ENCODE data around the gene ACIN1.

The ACIN1 gene

DNA sequence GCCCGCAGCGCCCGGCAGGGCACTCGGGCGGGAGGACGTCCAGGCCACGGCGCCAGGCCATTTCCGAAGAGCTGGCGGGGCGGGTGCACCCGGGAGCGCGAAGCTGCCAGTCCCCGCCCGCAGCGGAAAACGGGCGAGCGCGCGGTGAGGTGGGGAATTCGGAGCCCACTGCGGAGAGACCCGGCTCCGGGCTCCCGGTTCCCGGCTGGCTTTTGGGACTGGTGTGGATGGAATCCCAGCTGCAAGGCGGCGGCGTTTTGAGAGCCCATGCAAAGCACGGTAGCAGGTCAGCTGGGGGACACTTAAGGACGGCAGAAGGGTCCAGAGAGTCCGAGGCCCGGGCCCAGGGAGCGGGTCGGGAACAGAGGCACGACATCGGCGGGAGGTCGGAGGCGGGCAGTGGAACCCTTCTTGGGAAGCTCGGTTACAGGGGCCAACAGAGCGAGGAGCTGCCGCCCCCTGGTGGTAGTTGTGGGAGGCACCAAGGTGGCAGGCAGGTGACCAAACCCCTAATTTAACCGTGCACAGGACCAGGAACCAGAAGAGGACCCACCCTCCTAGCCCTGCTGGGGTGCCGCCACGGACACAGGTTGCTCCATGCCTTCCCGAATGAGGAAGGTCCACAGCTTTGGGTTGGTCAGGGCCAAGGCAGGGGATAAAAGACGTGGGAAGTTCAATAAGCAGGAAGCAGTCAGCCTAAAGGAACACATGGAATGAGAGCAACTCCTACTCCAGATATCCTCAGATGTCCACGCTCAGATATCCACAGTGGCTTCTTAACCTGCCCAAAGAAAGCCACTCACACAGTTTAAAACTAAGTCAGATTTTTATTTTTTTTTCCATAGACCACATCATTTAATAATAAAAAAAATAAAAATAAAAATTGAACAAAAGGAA is 36.9 kb downstream of the ACIN1 start:
- DNase-seq (ENCODE audit: low spot score) = peak; percentile 96

DNA sequence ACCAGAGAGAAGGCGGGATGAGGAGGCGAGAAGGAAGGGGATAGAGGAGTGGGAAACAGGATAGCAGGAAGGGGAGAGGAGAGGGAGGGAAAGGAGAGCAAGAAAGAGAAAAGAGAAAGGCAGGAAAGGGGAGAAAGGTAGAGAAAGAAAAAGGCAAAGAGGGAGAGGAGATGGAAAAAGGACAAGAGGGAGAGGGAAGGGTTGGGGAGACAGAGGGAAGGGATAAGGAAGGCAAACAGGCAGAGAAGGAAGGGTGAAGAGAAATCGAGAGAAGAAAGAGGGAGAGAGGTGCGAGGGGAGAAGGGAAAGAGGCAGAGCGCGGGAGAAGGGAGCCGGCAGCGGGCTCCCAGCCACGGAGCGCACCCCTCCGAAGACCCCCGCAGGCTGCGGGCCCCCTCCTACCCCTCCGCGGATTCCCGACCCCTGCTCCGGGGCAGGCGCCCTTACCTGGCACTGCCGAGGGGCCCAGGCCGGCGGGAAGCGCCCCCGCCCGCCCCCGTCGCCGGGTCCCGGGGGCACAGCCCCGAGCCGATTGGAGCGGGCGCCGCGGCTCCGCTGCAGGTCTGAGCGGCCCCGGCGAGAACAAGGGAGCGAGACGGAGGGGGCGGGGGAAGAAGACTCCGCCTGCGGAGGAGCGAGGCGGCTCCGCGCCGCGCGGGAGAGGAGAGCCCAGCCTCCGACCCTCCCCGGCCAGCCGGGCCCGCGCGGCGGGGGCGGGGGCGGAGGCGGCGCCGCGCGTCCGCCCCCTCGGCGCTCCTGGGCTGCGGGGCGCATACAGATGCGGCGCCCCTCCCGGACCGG is 37.8 kb downstream of the ACIN1 start, which contains the start of gene CDH24:
Gene CDH24 (minus strand): TSS at position 565 of the 801 bp plus-strand sequence. CDS start 1,787 bp downstream, outside the sequence.
- peak; percentile 80 for DNase-seq (ENCODE audit: low spot score)

DNA sequence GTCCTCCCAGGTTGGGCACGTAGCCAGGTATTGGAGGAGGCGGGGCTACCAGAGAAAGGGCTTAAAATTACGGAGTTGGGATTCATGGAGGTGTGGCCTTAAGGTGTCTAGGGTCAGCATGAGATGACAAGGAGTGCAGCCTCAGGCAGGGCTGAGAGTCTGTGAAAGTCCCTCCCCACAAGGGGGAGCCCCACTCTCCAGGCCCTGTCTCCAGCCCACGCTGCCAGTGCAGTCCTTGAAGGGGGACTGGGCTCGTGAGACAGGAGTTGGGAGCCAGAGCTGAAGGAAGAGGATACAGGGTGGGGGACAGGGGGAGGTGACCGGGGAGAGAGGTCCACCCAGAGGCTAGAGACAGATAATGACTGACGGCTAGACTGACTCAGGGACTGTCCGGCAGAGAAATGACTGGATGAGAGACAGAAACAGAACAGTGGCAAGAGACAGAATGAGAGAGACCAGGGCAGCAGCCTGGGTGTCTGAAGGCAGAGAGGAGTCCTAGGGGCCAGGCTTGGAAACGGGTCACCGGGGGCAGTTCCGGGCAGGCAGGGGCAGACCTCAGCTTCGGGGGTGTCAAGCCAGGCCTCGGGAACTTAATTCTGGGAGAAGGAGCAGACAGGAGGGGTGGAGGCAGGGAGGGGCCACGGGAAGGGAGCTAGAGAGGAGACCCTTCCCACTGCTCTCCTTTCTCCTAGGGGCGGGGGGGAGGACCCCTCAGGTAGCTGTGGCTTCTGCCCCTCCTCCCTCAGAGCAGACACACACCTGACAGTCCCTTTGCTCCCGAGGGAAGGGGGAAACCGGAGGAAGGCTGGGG is 38.6 kb downstream of the ACIN1 start:
- DNase-seq (ENCODE audit: low spot score) = peak; percentile 98

DNA sequence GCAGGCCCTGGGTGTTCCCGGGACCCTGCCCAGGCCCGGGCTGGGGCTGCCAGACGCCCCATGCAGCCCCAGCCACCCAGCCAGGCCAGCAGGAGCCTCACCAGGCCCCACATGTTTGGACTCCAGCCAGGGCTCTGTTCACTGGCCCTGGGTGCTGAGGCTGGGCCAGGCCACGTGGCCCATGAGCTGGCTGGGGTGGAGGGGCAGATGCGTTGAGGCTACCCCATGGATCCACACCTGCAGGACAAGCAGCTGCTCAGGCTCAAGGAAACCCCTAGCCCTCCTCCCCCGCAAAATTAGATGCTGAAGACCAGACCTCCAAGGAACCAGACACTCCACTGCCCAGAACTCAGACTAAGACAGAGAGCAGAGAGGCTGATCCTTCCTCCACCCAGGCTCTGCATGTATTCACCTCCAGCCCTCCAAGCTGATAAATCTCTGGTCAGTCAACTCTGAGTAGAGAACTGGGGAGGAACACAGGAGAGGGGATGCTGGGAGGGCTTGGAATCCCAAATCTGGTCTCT is 39.3 kb downstream of the ACIN1 start:
- no peak for DNase-seq (ENCODE audit: low spot score)

DNA sequence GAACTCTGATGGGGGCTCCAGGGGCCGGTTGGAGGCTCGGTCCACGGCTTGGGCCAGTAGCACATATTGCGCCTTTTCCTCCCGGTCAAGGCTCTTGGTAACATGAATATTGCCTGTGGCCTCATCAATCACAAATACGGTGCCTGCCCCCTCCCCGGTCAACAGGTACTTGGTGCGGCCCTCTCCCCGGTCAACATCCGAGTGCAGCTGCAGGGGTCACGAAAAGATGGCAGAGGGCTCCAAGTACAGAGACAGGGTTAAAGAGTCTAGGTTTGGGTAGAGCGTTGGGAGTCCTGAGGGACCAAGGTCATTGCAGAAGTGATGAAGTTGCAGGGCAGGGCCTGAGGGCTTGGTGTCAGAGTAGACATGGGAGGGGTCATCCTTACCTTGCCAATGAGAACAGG is 39.8 kb downstream of the ACIN1 start:
- DNase-seq (ENCODE audit: low spot score) = no peak

DNA sequence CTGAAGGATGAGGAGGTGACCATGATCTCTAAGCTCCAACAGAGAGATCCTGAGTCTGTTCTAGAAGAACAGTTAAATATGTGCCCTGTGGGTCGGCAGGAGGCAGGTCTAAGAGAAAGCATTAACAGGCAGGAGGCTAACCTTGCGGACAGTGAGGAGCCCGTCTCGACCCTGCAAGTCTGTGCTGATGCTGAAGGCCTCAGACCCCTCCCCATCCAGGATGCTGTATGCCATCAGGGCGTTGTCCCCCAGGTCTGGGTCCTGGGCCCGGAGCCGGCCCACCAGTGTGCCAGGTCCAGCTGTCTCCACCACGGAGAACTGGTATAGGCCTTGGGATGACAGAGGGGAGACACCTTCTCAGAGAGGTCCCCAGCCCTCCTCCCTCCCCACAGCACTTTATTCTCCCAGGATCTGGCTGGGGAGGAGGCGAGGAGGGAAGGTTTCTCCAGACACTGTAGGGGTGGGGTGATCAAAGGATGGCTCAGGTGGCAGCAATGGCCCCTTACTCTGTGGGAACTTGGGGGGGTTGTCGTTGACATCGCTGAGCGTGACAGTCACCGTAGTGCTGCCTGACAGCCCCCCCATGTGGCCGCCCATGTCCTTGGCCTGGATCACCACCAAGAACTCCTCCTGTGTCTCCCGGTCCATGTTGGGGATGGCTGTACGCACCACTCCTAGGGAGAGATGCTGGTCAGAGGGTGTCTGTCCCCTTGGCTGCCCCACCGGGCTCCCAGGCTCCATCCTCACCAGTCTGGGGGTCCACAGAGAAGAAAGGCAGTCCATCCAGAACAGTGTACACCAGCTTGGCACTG is 40.7 kb downstream of the ACIN1 start:
- peak; percentile 63 for DNase-seq (ENCODE audit: low spot score)

DNA sequence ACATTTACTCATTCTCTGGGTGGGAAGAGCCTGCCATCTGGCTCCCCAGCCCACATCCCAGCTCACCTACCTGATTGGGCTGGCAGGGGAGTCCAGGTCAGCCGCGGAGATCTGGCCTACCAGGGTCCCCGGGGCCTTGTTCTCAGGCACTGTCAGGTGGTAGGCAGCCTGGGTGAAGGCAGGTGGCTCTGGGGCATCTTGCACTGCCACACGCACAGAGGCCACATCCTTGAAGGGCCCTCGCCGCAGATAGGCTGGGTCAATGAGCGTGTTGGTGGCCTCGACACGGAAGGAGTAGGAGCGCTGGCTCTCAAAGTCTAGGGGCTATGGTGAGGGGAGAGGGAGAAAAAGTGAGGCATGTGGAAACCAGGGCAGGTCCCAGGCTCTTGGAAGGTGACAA is 41.5 kb downstream of the ACIN1 start:
- no peak for DNase-seq (ENCODE audit: low spot score)

DNA sequence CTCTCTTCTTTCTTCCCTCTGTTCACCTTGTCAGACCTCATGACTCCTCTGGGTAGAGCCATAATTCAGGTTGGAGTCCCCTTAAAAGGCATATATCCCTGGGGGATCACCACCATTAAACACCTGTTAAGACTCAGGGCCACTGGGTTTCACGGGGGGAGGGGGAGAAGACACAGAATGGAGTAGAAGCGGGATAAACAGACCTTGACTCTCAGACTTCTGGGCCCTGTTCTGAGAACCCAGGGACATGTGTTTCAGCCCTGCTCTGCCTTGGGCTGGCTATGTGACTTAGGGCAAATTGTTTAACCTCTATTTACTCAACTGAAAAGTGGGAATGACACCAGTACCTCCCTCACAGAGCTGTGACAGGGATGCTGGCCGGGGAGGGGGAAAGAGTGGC is 42.3 kb downstream of the ACIN1 start:
- no peak for DNase-seq (ENCODE audit: low spot score)

DNA sequence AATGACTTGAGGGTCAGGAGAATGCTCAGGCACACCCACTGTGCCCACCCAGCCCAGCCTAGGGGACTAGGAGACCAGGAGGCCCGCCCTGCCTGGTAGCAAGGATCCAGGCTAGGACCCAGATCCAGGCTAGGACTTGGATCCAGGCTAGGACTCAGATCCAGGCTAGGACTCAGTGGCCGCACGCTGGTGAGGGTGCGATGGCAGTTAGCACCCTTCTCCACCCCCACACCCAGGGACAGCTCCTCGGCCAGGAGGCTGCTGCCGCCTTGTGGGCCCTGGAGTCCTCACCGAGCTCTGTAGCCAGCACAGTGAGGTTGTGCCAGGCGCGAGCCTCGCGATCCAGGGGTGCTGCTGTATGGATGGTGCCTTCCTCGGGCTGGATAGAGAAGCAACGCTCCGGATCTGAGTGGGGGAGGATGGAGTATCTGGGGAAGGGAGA is 42.7 kb downstream of the ACIN1 start:
- DNase-seq (ENCODE audit: low spot score) = peak; percentile 48

DNA sequence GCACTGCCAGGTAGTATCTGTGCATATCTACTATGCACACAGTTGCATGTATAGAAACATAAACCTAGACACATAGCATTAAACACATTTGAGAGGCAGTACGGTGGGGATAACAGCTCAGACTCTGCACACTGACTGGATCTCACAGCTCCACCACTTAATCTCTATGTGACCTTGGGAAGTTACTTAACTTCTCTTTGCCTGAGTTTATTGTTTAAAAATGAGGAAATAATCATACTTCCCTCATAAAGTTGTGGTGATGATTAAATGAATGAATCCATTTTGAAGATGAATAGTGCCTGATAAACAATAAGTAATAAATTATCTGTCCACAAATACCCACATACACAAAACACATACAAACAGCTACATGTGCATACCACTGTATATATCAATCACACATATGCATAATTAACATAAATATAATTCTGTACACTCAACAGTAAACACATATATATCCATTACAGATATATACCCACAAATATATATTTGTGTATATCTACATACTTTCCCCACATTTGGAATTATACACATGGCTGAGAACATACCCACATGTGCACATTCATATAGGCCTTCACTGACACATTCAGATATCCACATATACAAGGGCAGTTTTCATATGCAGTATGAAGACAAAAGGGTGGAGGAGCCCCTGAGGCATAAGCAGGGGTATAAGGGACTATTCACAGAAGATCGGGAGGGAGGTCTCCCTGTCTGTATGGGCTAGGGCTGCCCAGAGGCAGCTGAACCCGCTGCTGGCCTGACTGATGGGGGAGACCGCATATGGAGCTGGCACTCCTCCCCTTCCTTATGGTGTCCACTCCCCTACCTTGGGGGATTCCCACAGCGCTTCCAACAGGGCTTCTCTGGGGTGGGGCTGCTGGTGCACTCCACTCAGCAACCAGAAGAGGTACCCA is 43.5 kb downstream of the ACIN1 start:
- no peak for DNase-seq (ENCODE audit: low spot score)

DNA sequence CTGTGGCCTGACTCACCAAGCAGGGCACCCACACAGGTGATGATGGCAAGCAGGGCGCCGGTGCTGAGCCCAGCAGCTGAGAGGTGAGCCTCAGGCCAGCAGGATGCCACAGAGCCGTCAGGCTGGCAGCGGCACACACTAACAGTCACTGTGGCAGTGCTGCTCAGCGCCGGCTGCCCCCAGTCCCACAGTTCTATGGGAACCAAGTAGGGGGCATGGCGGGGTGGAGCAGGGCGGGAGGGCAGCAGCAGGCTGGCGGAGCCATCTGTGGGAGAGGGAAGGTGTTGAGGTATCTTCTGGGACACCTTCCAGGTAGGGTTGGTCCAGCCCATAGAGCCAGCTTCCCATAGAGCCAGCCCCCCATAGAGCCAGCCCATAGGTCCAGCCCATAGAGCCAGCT is 45.9 kb downstream of the ACIN1 start:
- no peak for DNase-seq (ENCODE audit: low spot score)

DNA sequence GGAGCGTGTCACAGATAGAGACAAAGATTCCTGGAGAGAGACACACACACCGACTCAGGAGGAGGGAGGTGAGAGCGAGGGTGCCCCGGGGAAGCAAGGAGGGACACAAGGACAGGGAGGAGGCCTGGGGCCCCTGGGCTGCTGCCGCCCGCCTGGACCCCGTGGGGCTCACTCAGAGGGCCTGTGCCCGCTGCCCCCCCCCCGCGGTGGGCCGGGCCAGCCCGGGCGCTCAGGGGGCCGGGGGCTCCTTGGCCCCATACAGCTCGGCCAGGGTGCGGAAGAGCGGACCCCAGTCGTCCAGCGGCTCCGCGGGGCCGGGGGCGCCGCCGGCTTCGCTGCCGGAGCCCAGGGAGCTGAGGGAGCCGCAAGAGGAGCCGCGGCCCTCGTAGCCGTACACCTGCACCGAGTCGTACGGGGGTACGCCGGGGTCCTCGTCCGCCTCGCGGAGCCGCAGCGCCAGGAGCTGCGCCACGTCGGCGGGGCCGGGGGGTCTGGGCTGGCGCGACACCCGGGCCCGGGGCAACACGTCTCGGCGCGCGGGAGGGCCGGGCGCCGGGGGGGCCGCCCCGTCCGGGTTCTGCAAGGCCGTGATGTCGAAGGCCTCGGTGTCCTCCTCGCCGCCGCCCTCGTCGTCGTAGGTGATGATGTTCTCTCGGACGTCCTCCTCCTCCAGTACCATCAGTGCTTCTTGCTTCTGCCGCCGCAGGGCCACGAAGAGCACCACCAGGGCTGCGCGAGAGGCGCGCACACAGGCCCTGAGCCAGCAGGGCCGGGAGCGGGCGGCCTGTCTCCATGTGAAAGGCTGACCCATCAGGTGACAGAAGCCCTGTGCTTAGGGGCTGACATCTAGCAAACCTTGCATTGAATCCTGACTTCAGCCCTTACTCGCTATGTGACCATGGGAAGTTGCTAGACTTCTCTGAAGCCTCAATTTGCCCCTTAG is 46.9 kb downstream of the ACIN1 start:
- DNase-seq (ENCODE audit: low spot score) = no peak

DNA sequence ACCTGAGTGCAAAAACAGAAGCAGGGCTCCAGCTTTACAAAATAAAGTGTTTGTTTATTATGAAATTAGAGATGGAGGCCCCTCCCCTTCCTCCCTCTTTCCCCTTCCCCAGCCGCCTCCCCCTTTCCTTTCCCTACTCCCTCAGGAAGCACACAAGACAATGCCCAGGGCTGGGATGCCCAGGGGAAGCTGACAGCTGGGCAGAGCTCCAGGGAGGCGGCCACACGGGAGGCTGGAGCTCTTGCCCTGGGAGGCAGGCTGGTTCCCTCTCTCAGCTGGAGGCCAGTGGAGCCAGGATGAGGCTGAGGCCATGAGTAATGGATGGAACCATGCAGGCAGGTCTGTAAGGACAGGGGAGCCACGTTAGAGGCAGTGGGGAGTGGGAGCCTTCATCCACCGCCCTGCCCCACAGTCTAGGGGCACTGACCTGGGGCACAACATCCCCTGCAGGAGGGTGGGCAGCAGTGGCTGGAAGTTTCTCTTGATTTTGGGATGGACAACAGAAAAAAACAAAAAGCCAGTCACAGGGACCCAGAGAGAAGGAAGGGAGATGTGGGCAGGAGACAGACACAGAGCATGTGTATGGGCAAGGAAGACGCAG is 47.8 kb downstream of the ACIN1 start:
- DNase-seq (ENCODE audit: low spot score) = no peak

DNA sequence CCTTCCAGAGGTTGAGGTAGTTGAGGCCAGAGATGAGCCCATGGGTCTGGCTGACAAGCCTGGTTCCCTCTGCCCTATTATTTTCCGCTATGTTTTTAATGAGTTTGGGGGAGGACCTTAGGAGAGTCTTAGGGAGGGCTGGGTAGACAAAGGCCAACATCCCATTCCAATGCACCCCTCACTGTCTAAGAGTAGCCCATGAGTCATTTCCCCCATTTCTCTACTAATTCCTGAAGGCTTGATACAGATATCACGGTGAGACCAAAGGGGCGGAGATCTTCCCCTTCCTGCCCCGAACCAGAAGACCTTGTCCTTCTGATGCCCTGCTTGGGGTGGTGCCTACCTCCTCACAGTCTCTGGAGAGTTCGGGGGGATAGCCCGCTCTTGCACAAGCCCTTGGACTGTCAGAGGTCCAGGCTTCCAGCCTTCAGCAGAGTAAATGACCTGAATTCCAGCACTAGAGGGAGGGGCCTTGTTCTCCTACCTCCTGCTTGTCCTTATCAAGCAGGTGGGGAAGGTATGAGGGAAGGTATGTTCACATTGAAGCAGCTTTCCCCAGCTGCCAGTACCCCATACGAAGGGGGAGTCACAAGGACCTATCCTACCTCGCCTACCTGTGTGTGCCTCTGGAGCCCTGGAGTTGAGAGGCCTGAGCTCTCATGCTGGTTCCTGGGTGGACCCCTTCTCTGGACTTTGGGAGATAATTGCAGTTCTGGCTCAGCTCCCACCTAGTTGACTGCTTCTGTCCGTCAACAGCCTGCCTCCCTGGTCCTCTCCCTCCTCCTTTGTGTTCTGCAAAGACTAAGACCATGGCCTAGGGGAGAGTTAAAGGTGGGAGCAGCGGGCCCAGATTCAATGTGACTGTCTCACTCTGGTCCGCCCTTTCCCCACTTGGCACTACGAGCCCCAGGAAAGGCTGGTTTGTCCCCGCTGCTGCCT is 49.2 kb downstream of the ACIN1 start:
- DNase-seq (ENCODE audit: low spot score) = no peak

DNA sequence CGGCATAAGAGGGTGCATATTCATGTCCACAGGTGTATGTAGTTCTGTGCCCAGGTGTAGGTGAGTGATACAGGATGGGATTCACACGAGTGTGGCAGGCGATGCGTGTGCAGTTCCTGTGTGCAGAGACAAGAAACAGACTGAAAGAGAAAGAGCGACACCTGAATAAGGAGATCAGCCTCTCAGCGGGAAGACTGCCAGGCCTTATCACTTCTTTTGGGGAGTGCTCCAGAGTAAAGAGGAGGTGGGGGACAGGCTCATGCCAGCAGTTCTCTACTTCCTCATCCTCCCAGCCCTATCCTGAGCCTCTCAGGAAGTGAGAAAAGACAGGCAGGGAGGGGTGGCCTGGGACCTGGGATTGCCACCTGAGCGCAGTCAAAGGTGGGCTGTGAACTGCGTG is 50.1 kb downstream of the ACIN1 start:
- no peak for DNase-seq (ENCODE audit: low spot score)

DNA sequence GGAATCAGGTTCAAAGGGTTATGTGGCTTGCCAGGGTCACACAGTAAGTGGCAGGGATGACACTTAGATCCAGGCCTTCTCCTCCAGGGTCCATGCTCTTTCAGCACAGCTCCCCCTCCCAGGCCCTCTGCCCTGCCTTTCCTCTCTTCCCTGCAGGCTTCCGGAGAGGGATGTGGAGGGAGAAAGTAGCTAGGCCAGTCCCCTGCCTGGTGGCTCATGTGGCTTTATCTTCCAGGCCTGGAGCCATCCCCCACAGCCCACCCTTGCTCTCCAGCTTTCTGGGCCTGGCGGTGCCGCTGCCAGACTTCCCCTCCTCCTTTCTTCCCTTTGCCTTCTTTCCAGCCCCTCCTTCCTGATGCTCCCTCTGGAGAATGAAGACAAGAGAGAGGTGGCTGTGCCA is 51.2 kb downstream of the ACIN1 start:
- no peak for DNase-seq (ENCODE audit: low spot score)

DNA sequence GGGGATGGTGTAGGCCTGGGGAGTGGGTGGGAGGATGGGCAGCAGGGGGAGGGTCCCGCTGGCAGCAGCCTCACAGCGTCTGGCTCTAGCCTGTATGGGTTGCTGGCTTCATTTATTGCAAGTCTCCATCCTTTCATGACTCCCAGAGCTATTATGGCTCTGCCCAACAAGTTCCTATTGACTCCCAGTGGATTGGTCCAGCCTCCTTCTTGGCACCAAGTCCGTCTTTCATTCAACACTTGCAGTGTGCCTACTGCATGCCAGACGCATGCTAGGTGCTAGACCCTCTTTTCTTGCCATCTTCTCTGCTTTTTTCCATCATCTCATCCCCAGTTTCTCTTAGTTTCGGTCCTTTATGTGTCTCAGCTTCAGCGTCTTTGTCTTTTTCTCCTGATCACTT is 51.8 kb downstream of the ACIN1 start:
- DNase-seq (ENCODE audit: low spot score) = no peak
